IPS-18a (cell line): ENCODE results near the gene TOX4.

ENCODE experiments used
- H3K27ac ChIP-seq: one replicate; pipeline ENCODE4 v1.5.1; 2013; ENCODE audit warnings: low read length
- H3K27me3 ChIP-seq: one replicate; pipeline ENCODE4 v1.6.1; 2013; ENCODE audit warnings: mild to moderate bottlenecking, low read length; ENCODE audit not compliant: control insufficient read depth, insufficient read depth
- H3K36me3 ChIP-seq: one replicate; pipeline ENCODE4 v1.6.1; 2013; ENCODE audit warnings: low read depth, low read length; ENCODE audit not compliant: control insufficient read depth
- H3K4me1 ChIP-seq: one replicate; pipeline ENCODE4 v1.6.1; 2013; ENCODE audit warnings: low read depth, low read length; ENCODE audit not compliant: control insufficient read depth
- H3K4me3 ChIP-seq: one replicate; pipeline ENCODE4 v1.5.1; 2013; ENCODE audit warnings: low read length
- H3K9ac ChIP-seq: one replicate; pipeline ENCODE4 v1.6.1; 2013; ENCODE audit warnings: mild to moderate bottlenecking, low read length, moderate library complexity
- H3K9me3 ChIP-seq: one replicate; pipeline ENCODE4 v1.6.1; 2013; ENCODE audit warnings: low read depth, low read length; ENCODE audit not compliant: control insufficient read depth

The TOX4 gene

DNA sequence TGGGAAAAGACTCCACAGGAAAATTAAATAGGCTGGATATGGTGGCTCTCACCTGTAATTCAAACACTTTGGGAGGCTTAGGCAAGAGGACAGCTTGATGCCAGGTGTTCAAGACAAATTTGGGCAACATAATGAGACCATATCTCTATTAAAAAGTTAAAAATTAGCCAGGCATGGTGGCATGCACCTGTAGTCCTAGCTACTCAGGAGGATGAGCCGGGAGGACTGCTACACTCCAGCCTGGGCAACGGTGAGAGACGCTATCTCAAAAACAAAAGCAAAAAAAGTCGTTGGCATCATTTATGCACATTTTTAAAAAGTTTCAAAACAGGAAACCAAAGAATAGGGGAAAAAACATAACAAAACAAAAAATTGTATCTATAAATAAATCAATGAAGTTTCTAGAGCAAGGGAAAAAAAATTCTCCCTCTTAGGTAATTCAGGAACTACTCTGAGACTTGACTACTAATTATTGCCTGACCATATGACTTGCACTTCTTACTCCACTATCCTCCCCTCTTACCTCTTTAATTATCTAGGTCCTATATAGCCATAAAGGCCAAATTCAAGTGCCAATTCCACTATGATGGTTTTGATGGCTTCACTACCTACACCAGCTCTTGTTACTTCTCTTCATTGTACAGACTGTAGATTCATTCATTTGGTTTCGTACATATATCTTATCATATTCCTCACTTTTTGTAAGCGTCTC lies 32.6 kb downstream of the TOX4 start:
- Histone ChIP-seq H3K9ac (peak overlapping the region; percentile 94), H3K27ac (no peak overlapping the region), H3K27me3 (no peaks in the 10 kb centered on the region), H3K9me3 (no peaks in the 10 kb centered on the region), H3K4me1 (peaks cover 8% of the 10 kb centered on the region), H3K36me3 (peaks cover 26% of the 10 kb centered on the region), H3K4me3 (peak overlapping the region; percentile 98)

DNA sequence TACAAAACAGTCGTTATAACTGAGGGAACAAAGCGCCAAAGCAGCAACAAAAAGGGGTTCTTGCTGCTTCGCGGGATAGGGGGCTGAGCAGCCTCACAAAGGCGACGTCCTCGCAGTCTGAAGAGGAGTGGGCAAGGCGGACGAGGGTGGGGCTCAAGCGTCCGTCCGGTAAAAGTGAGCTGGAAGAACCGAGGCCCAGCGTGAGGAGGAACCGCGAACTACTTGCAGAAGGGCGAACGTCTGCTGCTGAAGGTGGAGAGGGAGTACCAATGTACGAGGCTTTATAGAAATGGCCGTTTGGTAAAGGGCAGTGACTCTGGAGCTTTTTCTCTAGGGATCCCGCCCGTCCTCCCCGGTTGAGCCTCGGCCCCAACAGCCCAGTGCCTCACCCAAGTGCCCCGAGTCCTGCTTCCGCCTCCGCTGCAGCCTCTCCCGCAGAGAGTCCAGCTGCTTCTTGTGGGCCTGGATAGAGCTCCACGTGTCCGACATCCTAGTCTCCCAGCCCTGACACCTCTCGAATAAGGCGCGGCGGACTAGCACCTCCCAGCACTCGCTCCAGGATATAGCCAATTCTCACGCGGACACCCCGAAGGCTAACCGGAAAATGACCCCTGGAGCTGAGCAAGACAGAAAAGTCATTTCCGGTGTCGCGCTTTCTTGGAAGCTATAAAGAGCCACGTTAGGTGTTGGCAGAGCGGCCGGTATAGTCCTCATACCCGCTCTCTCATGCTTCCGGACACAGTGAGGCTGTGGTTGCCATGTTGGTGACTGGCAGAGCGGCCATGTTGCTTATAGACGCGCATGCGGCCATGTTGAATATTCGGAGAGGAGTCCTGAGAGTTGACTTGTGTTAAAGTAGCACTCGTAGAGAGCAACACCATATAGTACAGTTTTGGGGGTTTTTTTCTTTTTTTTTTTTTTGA lies 34.0 kb downstream of the TOX4 start, which contains the start of gene METTL3:
TSS of gene METTL3 (minus strand) at position 606 of the 923 bp plus-strand sequence. CDS start at position 489, 117 bp downstream.
- no peaks in the 10 kb centered on the region for H3K9me3 ChIP-seq
- peak within 1 kb of the TSS; percentile 87 for H3K27ac ChIP-seq
- H3K4me1 ChIP-seq = peaks cover 8% of the 10 kb centered on the region
- peak within 1 kb of the TSS; percentile 94 for H3K9ac ChIP-seq
- H3K27me3 ChIP-seq = no peaks in the 10 kb centered on the region
- H3K4me3 ChIP-seq = peak within 1 kb of the TSS; percentile 98
- peaks cover 18% of the 10 kb centered on the region for H3K36me3 ChIP-seq

DNA sequence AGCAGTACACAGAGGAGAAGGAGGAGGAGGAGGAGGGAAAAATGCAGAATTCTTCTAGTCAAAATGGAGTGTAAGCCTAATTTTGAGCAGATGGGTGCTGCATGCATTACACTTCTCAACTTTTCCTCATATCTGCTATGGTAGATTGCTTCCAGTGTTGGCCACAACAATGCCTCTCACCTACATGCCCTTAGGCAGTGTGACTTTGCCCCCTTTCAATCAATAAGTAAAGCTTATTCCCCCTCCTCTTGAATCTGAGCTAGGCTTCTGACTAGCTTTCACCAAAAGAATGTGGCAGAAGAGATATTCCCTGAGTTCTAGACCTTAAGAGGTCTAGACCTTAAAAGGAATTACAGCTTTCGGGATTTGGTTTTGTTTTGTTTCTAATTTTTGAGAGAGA lies 37.3 kb downstream of the TOX4 start:
- Histone ChIP-seq H3K4me1 (peaks cover 7% of the 10 kb centered on the region), H3K9ac (no peak overlapping the region), H3K9me3 (no peaks in the 10 kb centered on the region), H3K27ac (no peak overlapping the region), H3K36me3 (peaks cover 2% of the 10 kb centered on the region), H3K4me3 (no peak overlapping the region), H3K27me3 (no peaks in the 10 kb centered on the region)

DNA sequence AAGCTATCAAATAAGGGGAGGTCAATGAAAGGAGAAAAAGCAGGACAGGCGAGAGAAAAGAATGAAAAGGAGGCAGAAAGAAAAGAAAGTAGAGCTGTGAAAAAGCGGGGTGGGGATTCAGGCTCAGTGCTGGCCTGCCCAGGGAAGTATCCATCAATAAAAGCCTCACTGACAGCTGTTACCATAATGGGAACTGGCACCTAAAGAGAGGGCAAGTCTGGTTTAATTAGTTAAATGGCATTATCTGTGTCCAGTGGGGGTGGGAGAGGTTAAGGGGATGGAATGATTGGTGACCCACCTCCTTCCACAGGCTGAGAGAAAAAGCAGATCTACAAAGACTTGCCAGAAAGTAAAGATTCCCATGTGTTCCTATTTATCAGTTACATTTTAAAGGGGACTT lies 41.7 kb downstream of the TOX4 start:
- Histone ChIP-seq H3K9me3 (no peaks in the 10 kb centered on the region), H3K36me3 (peaks cover 33% of the 10 kb centered on the region), H3K9ac (no peak overlapping the region), H3K27me3 (no peaks in the 10 kb centered on the region), H3K4me1 (peaks cover 17% of the 10 kb centered on the region), H3K27ac (no peak overlapping the region), H3K4me3 (no peak overlapping the region)

DNA sequence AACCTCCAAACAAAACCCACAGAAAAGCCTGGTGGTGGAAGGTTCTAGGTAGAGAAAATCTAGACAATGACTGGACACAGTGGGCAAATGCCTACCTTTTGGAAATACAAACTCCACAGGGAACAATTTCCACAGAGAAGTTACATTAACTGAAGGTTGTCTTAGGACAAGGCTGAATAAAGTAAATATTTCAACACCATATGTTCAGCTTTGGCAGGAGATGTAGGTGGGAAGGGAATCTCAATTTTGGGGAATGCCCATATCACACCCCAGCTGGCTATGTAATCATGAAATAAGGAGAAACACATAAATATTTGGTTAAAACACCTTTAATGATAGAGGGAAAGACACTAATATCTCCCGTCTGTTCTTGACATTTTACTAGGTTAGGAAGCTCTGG lies 43.8 kb downstream of the TOX4 start:
- H3K4me3 ChIP-seq = no peak overlapping the region
- H3K27ac ChIP-seq = no peak overlapping the region
- no peaks in the 10 kb centered on the region for H3K27me3 ChIP-seq
- no peaks in the 10 kb centered on the region for H3K9me3 ChIP-seq
- peaks cover 30% of the 10 kb centered on the region for H3K4me1 ChIP-seq
- H3K36me3 ChIP-seq = peaks cover 47% of the 10 kb centered on the region
- no peak overlapping the region for H3K9ac ChIP-seq

DNA sequence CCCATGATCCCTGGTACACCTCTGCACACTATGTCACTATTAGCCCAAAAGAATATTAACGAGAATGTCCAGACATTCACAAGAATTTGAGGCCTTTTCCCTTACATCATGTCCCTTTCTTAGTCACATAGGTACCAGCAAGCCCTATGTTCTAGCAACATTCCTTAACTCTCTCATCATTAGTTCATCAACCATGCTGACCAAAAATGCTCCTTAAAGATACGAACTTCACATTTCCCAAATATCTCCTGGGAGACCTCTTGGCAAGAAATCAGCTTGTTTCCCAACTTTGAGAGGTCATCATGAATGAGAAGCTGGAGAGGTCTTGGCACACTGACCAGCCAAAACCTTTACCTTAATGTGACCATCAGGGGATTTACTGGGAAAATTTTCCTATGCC lies 44.5 kb downstream of the TOX4 start:
- H3K9ac ChIP-seq = no peak overlapping the region
- H3K4me1 ChIP-seq = peaks cover 30% of the 10 kb centered on the region
- no peaks in the 10 kb centered on the region for H3K9me3 ChIP-seq
- H3K27ac ChIP-seq = no peak overlapping the region
- H3K27me3 ChIP-seq = no peaks in the 10 kb centered on the region
- no peak overlapping the region for H3K4me3 ChIP-seq
- peaks cover 47% of the 10 kb centered on the region for H3K36me3 ChIP-seq

DNA sequence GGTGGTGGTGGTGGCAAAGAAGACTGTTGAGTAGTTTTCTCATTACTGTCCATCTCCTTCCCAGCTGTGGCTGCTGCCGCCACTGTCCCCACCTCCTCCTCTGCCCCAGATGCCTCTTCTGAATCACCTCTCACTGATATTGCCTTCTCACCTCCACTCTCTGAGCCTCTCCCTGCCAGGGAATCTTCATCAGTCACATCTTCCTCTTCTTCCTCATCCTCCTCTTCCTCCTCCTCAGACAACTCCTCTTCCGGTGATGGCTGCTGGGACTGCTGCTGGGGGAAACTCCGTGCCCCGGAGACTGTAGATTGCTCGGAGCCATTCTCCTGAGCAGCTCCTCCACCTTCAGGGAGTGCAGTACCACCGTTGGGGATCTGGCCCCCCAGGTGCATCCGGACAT lies 46.2 kb downstream of the TOX4 start:
- Histone ChIP-seq H3K9me3 (no peaks in the 10 kb centered on the region), H3K27ac (no peak overlapping the region), H3K4me3 (peak overlapping the region; percentile 20), H3K9ac (no peak overlapping the region), H3K27me3 (no peaks in the 10 kb centered on the region), H3K36me3 (peaks cover 49% of the 10 kb centered on the region), H3K4me1 (peaks cover 44% of the 10 kb centered on the region)

DNA sequence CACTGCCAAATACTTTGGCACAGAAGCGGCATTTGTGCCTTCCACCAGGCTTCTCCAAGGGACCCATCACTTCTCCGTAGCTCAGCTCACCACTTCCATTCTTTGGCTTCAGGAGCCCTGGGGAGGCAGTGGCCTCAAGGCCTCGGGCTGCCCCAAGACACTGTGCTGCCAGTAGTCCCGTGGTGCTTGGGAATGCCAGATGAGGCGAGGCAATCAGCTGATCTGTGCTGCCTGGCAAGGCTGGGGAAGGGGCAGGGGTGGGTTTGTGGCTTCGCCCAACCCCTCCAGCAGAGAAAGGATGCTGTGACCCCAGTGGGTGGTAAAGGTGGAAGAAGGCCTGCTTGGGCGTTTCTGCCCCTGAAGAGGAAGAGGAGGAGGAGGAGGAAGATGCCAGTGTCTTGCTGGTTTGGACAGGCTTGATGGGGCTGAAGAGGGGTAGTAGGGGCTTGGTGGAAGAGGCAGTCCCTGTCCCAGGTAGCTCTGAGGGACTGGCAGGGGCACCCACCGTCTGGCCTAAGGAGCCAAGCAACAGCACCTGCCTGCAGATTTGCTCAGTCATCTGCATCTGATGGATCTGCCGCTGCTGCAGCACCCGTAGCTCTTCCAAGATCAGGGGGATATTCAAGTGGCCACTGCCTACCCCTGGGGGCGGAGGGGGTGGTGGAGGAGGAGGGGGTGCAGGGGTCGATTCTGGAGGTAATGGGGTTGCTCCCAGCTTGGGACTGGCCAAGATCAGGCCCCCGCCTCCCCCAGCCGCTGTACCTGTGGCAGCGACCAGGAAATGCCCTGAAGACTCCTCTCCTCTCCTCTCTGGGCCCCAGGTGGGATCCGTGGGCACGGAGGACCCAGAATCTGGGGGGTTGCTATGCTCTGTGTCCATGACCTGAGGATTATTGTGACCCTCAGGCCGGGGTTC lies 47.8 kb downstream of the TOX4 start:
- peak overlapping the region; percentile 77 for H3K4me3 ChIP-seq
- peak overlapping the region; percentile 74 for H3K9ac ChIP-seq
- H3K4me1 ChIP-seq = peaks cover 60% of the 10 kb centered on the region
- H3K9me3 ChIP-seq = no peaks in the 10 kb centered on the region
- no peaks in the 10 kb centered on the region for H3K27me3 ChIP-seq
- peak overlapping the region; percentile 78 for H3K27ac ChIP-seq
- peaks cover 50% of the 10 kb centered on the region for H3K36me3 ChIP-seq

DNA sequence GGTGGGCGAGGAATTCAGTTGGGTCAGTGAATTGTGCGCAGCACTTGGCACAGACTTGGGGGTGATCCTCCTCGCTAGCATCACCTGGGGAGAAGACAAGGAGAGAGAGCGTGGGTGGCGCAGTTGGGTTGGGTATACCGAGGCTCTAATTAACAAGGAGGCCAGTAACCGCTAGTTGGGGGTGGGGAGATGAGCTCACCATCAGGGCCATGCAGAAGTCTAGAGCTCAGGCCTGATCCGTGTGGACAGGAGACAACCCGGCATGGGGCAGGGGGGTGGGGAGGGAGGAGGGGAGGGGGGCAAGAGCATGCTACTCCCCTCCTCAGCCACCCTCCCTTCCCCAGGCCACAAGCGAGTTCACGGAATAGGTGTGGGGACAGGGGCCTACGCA lies 48.6 kb downstream of the TOX4 start:
- Histone ChIP-seq H3K27ac (peak overlapping the region; percentile 78), H3K36me3 (peaks cover 47% of the 10 kb centered on the region), H3K4me3 (peak overlapping the region; percentile 77), H3K27me3 (no peaks in the 10 kb centered on the region), H3K4me1 (peaks cover 63% of the 10 kb centered on the region), H3K9me3 (no peaks in the 10 kb centered on the region), H3K9ac (peak overlapping the region; percentile 74)

DNA sequence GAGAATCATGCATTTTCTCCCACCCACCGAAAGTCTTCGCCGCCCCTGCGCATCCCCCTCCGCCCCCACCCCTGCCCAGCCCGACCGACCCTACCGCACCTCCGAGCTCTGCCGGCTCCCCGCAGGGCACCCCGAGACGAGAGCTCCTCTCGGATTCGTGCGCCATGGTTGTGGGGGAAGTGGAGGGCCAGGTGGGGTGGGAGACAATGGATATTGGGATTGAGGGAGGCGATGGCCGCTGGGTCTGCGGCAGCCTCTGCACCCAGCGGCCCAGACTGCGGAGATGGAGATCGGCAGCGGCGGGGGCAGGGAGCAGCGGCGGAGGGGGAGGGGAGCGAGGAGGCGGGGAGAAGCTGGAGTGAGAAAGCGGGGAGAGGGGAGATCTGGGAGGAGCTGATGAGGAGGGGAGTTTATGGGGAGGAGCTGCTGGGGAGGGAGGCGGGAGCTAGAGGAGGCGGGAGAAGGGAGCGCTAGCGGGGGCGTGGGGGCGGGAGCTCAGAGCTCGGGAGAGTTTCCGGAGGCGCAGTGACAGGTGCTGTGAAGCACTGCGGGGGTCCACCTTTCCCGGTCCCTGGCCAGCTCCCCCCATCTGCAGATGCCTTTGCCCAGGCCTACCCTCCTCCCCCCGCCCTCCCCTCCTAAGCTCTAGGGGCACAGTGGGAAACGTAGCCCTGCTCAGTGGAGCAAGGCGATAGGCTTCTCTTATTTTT lies 49.1 kb downstream of the TOX4 start, which contains the start of gene SALL2:
TSS of gene SALL2 (minus strand) at position 385 of the 710 bp plus-strand sequence. CDS start at position 166, 219 bp downstream.
- no peaks in the 10 kb centered on the region for H3K27me3 ChIP-seq
- no peaks in the 10 kb centered on the region for H3K9me3 ChIP-seq
- peaks cover 43% of the 10 kb centered on the region for H3K36me3 ChIP-seq
- H3K4me3 ChIP-seq = peak within 1 kb of the TSS; percentile 77
- peaks cover 68% of the 10 kb centered on the region for H3K4me1 ChIP-seq
- peak within 1 kb of the TSS; percentile 74 for H3K9ac ChIP-seq
- H3K27ac ChIP-seq = peak within 1 kb of the TSS; percentile 95
